GM18526 (cell line): ENCODE measurements around the gene FAM107B.

Source experiments
- POLR2A ChIP-seq: IDR thresholded peaks from 3 replicates; pipeline ENCODE4 v1.6.1; 2011; ENCODE audit not compliant: insufficient read length; ENCODE audit errors: extremely low read depth

Gene FAM107B

DNA sequence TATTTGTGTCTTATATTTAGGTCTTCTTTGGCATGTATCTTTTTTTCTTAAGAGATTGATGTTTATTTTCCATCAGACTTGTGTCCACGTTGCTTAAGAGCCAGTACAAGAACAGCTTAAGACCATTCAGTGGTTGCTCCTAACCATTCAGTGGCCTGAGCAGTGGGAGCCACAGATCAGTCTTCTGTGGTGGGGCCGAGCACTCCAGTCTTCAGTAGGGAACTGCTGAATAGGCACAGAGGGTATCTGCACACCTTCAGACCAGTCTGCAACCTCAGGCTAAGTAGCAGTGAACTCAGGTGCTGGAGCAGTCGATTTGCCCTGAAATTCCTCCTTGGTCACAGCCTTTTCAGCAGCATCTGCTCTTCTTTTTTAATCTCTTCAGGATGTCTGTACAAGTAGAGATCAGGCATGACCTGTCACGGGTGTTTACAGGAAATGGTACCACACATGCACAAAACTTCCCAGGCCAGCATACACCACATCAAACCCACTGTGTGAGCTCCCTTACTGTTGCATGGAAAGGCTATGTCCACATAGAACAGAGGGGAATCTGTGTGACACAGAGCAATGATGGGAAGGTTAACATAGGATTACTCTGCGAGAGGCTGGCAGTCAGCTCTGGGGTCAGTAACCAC, 51.5 kb downstream of the FAM107B start:
- no peak for TF ChIP-seq POLR2A

DNA sequence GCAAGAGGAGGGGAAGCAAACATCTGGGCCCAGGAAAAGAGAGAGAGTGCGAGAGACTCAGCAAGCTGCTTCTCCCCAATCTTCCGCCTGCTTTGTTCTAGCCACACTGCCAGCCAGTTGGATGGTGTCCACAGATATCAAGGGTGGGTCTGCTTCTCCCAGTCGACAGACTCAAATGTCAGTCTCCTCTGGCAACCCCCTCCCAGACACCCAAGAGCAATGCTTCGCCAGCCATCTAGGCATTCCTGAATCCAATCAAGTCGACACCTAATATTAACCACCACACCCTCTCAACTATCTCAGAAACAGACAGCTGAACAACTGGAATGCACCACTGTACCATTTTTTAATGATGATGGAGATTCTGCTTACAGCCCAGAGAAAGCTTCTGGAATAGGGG, 57.1 kb downstream of the FAM107B start:
- no peak for TF ChIP-seq POLR2A

DNA sequence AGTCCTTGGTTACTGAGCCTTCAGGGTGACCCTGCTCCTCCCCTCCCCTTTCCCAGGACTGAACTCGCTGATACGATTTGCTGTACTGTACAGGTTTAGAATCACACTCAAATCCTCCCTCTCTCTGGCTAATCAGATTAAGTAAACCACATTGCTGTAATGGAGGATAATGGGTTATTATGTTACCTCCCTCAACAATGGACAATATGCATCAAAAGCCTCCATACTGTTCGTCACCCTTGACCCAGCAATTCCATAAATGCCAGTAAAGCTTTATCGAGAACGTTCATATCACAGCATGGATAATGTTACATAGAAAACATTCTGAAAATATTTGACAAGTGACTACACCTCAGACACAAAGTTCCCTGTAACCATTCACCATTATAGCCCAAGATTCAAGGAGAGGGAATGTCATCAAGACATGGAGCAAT, 61.7 kb downstream of the FAM107B start:
- TF ChIP-seq POLR2A, result no peak

DNA sequence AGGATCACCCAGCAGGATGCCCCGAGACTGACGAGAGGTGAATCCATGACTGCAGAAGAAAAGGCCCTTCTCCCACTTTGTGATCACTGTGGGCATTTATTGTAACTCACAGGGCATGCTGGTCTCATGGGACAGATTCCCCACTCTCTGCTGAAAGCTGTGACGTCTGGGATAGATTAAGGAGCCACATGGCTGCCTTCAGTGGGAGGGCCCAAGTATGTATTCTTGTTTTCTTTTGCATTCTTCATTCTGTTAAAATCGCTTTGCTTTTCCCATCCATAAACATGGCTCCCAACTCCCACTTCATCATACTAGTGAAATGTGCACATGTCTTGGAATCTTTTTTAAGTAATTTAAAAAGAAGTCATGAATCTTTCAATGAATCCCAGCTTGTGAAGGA, 67.2 kb downstream of the FAM107B start:
- no peak for TF ChIP-seq POLR2A

DNA sequence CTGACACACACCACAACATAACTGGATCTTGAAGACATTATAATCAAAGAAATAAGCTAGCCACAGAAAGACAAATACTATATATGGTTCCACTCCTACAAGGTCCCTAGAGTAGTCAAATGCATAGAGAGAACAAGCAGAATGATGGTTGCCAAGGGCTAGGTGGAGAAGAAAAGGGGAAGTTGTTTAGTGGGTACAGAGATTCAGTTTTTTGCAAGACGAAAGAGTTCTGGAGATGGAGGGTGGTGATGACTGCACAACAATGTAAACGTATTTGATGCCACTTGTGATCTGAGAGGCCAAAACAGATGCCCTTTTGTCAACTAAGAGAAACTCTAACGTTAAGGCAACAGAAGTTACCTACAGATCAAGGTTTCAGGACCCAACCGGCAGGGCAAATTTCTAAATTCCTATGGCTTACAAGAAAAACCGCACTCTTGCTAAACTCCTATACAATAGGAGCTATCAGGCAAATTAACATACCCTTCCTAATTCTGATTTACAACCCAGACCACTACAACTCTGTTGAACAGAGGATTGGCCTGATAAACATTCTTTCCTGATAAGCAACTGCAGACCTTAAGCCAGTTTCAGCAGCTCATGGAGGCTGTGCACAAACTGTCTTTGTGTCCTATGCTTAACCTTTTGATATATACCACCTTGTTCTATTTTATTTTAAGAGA, 69.0 kb downstream of the FAM107B start:
- no peak for TF ChIP-seq POLR2A

DNA sequence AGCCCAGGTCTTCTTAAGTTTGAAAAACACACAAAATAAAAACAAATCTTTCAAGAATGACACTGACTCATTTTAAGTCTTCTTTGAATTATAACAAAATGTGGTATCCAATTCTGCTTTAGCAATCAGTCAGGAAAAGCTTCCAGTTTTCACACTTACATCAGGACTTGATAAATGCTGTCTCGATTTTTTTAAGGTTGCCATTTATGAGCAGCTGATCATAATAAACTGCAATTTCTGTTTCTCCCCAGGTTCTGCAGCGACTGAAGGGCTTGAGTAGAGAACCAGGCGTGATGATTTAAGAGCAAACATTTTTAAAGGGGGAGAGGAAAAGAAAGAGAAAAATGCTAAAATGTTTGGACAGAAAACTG, 71.1 kb downstream of the FAM107B start:
- no peak for TF ChIP-seq POLR2A

DNA sequence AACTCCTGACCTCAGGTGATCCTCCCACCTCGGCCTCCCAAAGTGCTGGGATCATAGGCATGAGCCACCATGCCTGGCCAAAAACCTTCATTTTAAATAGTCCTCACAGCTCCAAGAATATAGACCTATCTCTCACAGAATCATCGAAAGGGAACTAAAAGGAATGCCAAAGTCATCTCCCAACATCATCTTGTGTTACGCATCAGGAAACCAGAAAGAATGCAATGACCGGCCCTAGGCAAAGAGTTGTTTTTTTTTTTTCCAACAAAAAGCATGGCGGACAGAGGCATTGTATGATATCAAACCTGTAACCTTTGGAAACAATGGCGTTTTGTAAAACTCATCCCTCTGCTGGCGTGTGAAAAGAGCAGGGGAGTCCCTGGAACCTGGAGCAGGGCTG, 73.2 kb downstream of the FAM107B start:
- no peak for TF ChIP-seq POLR2A

DNA sequence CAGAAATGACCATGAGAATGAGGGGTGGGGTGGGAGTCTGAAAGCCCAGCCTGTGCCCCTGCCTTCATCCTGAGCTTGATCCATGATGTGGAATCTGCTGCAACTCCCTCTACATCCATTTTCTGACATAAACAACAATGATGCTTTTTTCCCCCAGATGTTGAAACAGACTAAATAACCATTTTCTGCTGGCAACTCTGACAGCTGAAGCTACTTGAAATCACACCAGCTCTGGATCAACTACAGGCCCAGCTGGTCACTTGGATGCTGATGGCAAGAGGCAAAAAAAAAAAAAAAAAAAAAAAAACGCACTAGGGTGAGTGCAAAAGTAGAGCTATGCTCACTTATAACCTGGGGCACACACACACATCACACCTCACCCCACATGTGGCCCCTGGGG, 74.2 kb downstream of the FAM107B start:
- TF ChIP-seq POLR2A, result no peak

DNA sequence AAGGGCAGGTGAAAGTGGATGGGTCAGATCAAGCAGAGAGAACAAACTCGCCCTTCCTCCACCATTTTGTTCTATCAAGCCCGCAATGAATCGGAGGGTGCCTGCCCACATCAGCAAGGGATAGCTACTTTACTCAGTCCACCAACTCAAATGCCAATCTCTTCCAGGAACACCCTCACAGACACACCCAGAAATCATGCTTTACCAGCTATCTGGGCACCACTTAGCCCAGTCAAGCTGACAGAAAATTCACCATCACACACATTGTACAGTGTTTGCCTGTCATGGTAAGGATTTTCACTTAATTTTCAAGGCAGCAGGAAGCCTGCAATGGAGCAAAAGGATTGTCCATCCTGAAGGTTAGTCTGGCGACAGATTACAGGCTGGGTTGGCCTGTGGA, 75.2 kb downstream of the FAM107B start:
- TF ChIP-seq POLR2A, result no peak

DNA sequence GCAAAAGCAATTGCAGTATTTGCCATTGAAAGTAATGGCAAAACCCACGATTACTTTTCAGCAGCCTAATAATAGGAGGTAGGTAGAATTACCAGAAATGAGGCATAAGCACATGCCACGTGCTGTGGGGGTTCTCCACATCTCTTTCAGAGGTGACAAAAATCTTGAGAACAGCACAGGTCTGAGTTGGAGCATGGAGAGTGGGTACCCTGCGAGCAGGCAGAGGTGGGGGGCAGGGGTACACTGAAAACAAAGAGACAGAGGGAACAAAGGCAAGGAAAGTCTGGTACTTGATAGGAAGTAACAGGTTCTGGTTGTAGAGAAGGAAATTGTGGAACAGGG, 75.9 kb downstream of the FAM107B start:
- no peak for TF ChIP-seq POLR2A

DNA sequence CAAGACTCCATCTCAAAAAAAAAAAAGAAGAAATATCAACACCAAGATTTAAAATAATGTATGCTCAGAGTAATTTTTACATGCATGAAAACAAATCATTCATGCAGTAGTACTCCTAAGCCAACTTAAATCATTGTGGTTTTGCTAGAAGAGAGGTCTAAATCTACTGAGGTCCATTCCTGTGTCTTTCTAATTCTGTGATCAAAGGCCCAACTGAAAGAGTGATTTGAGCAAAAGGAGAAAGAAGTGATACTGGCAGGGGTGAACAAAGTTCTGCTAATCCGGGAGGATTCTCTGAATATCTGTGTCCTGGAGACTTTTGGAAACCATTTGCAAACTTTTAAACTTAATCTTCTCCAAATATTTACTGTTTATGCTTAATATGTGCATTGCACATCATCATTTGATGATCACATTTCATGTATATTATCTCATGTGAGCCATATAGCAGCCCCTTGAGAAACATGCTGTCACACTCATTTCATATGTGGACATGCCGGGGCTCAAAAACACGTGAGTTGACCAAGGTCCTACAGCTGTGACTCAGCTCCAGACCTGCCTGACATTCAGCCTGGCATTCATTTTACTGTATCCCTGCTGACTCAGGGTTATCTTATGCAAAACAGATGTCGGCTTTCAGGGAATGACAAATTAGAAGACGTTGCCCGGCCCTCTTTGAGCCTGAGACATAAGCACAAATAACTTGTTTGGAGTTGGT, 76.4 kb downstream of the FAM107B start:
- TF ChIP-seq POLR2A, result no peak

DNA sequence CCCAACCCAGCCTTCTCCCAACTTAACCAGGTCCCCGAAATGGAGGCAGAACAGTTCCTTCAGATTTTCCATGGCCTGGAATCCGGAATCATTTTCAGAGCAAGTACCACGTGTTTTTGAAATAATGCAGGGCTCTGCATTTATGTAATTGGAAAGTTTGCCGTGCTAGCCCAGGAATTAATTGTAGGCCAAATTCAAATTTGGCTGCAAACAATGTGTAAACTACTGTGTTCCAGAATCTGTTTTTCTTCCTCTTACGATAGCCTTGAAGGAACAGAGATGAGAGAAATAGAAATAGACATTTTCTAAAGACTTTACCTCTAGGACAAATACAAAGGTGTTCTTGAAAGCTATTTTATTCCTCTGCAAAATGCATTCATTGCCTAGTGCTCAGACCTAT, 77.4 kb downstream of the FAM107B start:
- no peak for TF ChIP-seq POLR2A

DNA sequence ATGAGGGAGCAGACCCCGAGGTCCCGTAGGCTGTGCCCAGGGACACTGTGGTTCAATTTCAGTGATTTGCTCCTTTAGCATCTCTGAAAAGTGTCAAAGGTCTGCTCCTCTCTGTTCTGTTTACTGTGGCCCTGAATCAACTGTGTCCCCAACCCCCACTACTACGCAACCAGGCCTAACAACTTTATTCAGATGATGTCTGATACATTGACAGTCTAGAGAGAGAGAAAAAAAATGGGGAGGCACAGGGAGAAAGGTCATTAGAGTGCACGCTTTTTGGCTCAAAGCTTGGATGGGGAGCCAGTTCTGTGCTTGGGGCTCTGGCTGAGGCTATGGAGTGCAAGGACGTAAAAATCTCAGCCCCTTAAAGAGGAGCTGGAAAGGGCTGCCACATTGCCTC, 77.9 kb downstream of the FAM107B start:
- no peak for TF ChIP-seq POLR2A

DNA sequence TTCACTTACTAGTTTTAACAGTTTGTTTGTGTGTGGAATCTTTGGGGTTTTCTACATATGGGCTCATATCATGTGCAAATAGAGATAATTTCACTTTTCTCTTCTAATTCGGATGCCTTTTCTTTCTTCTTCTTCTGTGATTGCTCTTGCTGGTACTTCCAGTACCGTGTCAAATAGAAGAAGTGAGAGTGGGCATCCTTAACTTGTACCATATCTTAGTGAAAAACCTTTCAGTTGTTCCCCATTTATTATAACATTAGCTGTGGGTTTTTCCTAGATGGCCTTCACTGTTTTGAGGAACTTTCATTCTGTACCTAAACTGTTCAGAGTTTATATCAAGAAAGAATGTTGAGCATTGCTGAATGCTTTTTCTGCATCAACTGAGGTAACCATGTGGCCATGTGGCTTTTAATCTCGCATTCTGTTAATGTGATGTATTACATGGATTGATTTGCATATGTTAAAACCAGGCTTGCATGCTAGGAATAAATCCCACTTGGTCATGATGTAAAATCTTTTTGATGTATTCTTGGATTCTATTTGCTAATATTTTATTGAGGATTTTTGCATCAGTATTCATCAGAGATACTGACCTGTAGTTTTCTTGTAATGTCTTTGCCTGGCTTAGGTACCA, 78.7 kb downstream of the FAM107B start:
- no peak for TF ChIP-seq POLR2A

DNA sequence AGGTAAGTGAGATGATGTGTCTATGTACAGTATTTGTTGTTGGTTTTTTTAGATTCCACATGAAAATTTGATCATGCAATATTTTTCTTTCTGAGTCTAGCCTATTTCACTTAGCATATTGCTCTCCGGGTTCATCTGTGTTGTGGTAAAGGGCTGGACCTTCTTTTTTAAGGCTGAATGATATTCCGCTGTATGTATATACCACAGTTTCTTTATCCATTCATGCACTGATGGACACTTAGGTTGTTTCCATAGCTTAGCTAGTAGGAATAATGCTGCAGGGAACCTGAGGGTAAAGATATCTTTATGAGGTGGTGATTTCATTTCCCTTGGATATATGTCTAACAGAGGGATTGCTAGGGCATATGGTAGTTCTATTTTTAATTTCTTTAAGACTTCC, 80.8 kb downstream of the FAM107B start:
- TF ChIP-seq POLR2A, result no peak
